Vagina (tissue), 2 donors: ENCODE data around the gene SLC24A3.

Experiments
- CTCF ChIP-seq, 3 experiments: fragments of 450-650 bp in 2 of 3; fragments of 200-600 bp in 1 of 3; sonication (generic) in 1 of 3; IDR thresholded peaks; one replicate each; pipeline ENCODE4 v1.5.1; 2017 to 2019; ENCODE audit warnings: antibody characterized with exemption in 3 of 3, mild to moderate bottlenecking in 2 of 3, moderate library complexity in 2 of 3
- POLR2A ChIP-seq, 2 donors: fragments of 450-650 bp; IDR thresholded peaks; one replicate each; pipeline ENCODE4 v1.6.1; 2017; ENCODE audit warnings: antibody characterized with exemption in 2 of 2, mild to moderate bottlenecking in 2 of 2, moderate library complexity in 2 of 2
- POLR2AphosphoS5 ChIP-seq, 2 donors: sonication (generic); formaldehyde crosslinking; IDR thresholded peaks; one replicate each; pipeline ENCODE4 v1.9.0; 2017; ENCODE audit warnings: antibody characterized with exemption in 2 of 2, mild to moderate bottlenecking in 2 of 2, low read depth in 1 of 2; ENCODE audit not compliant: insufficient read depth in 1 of 2

DNA sequence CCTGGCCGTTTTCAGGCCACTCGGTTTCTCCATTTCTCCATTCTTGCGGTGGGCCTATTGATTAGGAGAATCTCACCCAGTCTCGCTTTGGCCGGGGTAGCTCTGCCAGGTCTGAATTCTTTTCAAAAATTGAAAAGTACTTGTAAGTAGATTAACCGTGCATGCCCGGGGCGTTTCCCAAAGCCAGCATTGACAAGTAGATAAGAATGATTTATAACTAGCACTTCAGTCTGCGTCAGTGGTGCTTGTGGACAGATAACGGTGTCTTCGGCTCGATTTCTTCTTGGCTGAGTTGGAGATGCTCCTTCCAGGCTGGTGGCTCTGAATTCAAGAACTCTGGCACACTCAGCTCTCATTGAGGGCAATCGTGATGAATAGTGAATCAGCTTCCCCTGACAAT is 29.0 kb downstream of the SLC24A3 start:
- TF ChIP-seq POLR2AphosphoS5 (IDR thresholded peaks at IDR 0.05; ENCODE audit: insufficient read depth in 1 of 2, low read depth in 1 of 2) (no peak), CTCF (IDR thresholded peaks at IDR 0.05) (no peak), POLR2A (IDR thresholded peaks at IDR 0.05) (no peak)
